Adrenal gland (tissue), 5 donors: Measurements from ENCODE around the gene LDB3.

Experiments
- POLR2A ChIP-seq, 2 donors: fragments of 450-650 bp; IDR thresholded peaks; one replicate each; pipeline ENCODE4 v1.6.1; 2017; ENCODE audit warnings: antibody characterized with exemption in 2 of 2, mild to moderate bottlenecking in 2 of 2, moderate library complexity in 1 of 2
- TF ChIP-seq, protein P1 (sequence below), 6 experiments: fragments of 450-650 bp in 4 of 6; fragments of 200-600 bp in 2 of 6; sonication (generic) in 1 of 6; IDR thresholded peaks; 1 replicate in 5 of 6; 2 replicates in 1 of 6; pipeline versions ENCODE4 v1.5.1 to v1.8.0; 2016 to 2021; ENCODE audit warnings: antibody characterized with exemption in 6 of 6, mild to moderate bottlenecking in 2 of 6, moderate library complexity in 1 of 6
- donor health status: DM: no; HTN: no; CAD: no.

GRCh38 chr10:86632951-86633350, 35.4 kb upstream of the LDB3 start:
- TF ChIP-seq, protein P1, sequence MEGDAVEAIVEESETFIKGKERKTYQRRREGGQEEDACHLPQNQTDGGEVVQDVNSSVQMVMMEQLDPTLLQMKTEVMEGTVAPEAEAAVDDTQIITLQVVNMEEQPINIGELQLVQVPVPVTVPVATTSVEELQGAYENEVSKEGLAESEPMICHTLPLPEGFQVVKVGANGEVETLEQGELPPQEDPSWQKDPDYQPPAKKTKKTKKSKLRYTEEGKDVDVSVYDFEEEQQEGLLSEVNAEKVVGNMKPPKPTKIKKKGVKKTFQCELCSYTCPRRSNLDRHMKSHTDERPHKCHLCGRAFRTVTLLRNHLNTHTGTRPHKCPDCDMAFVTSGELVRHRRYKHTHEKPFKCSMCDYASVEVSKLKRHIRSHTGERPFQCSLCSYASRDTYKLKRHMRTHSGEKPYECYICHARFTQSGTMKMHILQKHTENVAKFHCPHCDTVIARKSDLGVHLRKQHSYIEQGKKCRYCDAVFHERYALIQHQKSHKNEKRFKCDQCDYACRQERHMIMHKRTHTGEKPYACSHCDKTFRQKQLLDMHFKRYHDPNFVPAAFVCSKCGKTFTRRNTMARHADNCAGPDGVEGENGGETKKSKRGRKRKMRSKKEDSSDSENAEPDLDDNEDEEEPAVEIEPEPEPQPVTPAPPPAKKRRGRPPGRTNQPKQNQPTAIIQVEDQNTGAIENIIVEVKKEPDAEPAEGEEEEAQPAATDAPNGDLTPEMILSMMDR (IDR thresholded peaks at IDR 0.05), result no peak
- no peak for TF ChIP-seq POLR2A (IDR thresholded peaks at IDR 0.05)
